DOHH2 (cell line): Measurements from ENCODE around the gene LIN52.

Experiments used
- H3F3A ChIP-seq: fragments of 200-600 bp; sonication (generic), shearing (Covaris generic); 2 replicates; pipeline ENCODE4 v1.6.0; 2016; ENCODE audit warnings: antibody characterized with exemption, mild to moderate bottlenecking; ENCODE audit not compliant: control insufficient read depth, insufficient read depth
- H3K27ac ChIP-seq: fragments of 200-600 bp; sonication (generic); 2 replicates; pipeline ENCODE4 v1.5.1; 2014; ENCODE audit warnings: low read depth, mild to moderate bottlenecking, low read length, moderate library complexity
- H3K27me3 ChIP-seq: fragments of 200-600 bp; sonication (generic); 2 replicates; pipeline ENCODE4 v1.6.1; 2014; ENCODE audit warnings: mild to moderate bottlenecking, low read length, mixed read lengths; ENCODE audit not compliant: control insufficient read depth
- H3K36me3 ChIP-seq: fragments of 200-600 bp; sonication (generic); 2 replicates; pipeline ENCODE4 v1.6.1; 2014; ENCODE audit warnings: mild to moderate bottlenecking, low read length, moderate library complexity, mixed read lengths; ENCODE audit not compliant: control insufficient read depth
- H3K4me1 ChIP-seq: fragments of 200-600 bp; sonication (generic); 2 replicates; pipeline ENCODE4 v1.6.1; 2014; ENCODE audit warnings: mild to moderate bottlenecking, low read length, mixed read lengths; ENCODE audit not compliant: control insufficient read depth
- H3K4me2 ChIP-seq: fragments of 200-600 bp; sonication (generic); 2 replicates; pipeline ENCODE4 v1.6.0; 2014; ENCODE audit warnings: mild to moderate bottlenecking, low read length, moderate library complexity
- H3K4me3 ChIP-seq: fragments of 200-600 bp; sonication (generic); 2 replicates; pipeline ENCODE4 v1.5.1; 2014; ENCODE audit warnings: mild to moderate bottlenecking, low read length, mixed read lengths
- H3K79me2 ChIP-seq: fragments of 200-600 bp; sonication (generic); 2 replicates; pipeline ENCODE4 v1.6.1; 2014; ENCODE audit warnings: mild to moderate bottlenecking, low read length, mixed read lengths; ENCODE audit not compliant: control insufficient read depth
- H3K9me2 ChIP-seq: fragments of 200-600 bp; sonication (generic); replicated peaks from 2 replicates; pipeline ENCODE4 v1.6.1; 2014; ENCODE audit warnings: mild to moderate bottlenecking, low read length, mixed read lengths; ENCODE audit not compliant: control insufficient read depth
- H3K9me3 ChIP-seq: fragments of 200-600 bp; sonication (generic); 2 replicates; pipeline ENCODE4 v1.6.1; 2014; ENCODE audit warnings: antibody characterized with exemption, low read length, mixed read lengths; ENCODE audit not compliant: control insufficient read depth, insufficient read depth
- H4K20me1 ChIP-seq: fragments of 200-600 bp; sonication (generic); 2 replicates; pipeline ENCODE4 v1.6.0; 2014; ENCODE audit warnings: low read depth, mild to moderate bottlenecking, antibody characterized with exemption, low read length, moderate library complexity; ENCODE audit not compliant: control insufficient read depth, insufficient read depth
- CTCF ChIP-seq: fragments of 200-600 bp; sonication (generic); IDR thresholded peaks from one replicate; pipeline ENCODE4 v1.5.1; 2014; ENCODE audit warnings: antibody characterized with exemption, mild to moderate bottlenecking, low read depth, low read length; ENCODE audit not compliant: poor library complexity, severe bottlenecking
- EZH2phosphoT487 ChIP-seq: fragments of 200-600 bp; sonication (generic); IDR thresholded peaks from 2 replicates; pipeline ENCODE4 v1.6.1; 2017; ENCODE audit warnings: borderline replicate concordance, mild to moderate bottlenecking, antibody characterized with exemption, low read length, moderate library complexity, mixed read lengths

Gene LIN52

GRCh38 chr14:74240794-74241651 lies 156.3 kb downstream of the LIN52 start:
- no peak overlapping the region for H3K27ac ChIP-seq
- H3K79me2 ChIP-seq: no peaks in the 10 kb centered on the region
- no peaks in the 10 kb centered on the region for H3K36me3 ChIP-seq
- TF ChIP-seq CTCF: no peak
- TF ChIP-seq EZH2phosphoT487: no peak
- no peaks in the 10 kb centered on the region for H3K9me3 ChIP-seq
- H3K4me2 ChIP-seq: no peak overlapping the region
- H4K20me1 ChIP-seq: no peaks in the 10 kb centered on the region; the same call in 1 of the 2 replicates
- no peaks in the 10 kb centered on the region for H3F3A ChIP-seq
- H3K27me3 ChIP-seq: peaks cover 35% of the 10 kb centered on the region
- no peaks in the 10 kb centered on the region for H3K4me1 ChIP-seq
- H3K4me3 ChIP-seq: no peak overlapping the region
- no peaks in the 10 kb centered on the region for H3K9me2 ChIP-seq

GRCh38 chr14:74241652-74242017 lies 156.9 kb downstream of the LIN52 start:
- TF ChIP-seq EZH2phosphoT487: no peak
- no peak for TF ChIP-seq CTCF
- peaks cover 35% of the 10 kb centered on the region for H3K27me3 ChIP-seq

GRCh38 chr14:74242021-74242779 lies 157.4 kb downstream of the LIN52 start:
- Histone ChIP-seq H4K20me1 (no peaks in the 10 kb centered on the region; the same call in 1 of the 2 replicates), H3K36me3 (no peaks in the 10 kb centered on the region), H3F3A (no peaks in the 10 kb centered on the region), H3K4me1 (no peaks in the 10 kb centered on the region), H3K4me3 (no peak overlapping the region), H3K27ac (no peak overlapping the region), H3K9me2 (no peaks in the 10 kb centered on the region), H3K27me3 (peaks cover 35% of the 10 kb centered on the region), H3K4me2 (no peak overlapping the region), H3K9me3 (no peaks in the 10 kb centered on the region), H3K79me2 (no peaks in the 10 kb centered on the region)
- TF ChIP-seq CTCF (no peak), EZH2phosphoT487 (0 out of 2 replicates have a peak, but pooled peaks have one; percentile 41)

More at GRCh38 chr14:74241652-74242017, 156.9 kb downstream of the LIN52 start:
- Histone ChIP-seq H3K36me3 (no peaks in the 10 kb centered on the region), H3K9me3 (no peaks in the 10 kb centered on the region), H3K4me2 (no peak overlapping the region), H3K79me2 (no peaks in the 10 kb centered on the region), H3K4me3 (no peak overlapping the region), H3F3A (no peaks in the 10 kb centered on the region), H3K27ac (no peak overlapping the region), H3K4me1 (no peaks in the 10 kb centered on the region), H3K9me2 (no peaks in the 10 kb centered on the region), H4K20me1 (no peaks in the 10 kb centered on the region; the same call in 1 of the 2 replicates)
